Kidney (tissue), 14 donors: ENCODE measurements around the gene TNRC6C. TPM values are rescaled to one million over a fixed set of nuclear protein-coding genes. Genes with fewer than 3 reads are reported as not detected.

Experiments
- DNase-seq, 5 donors: peaks; one replicate each; pipeline ENCODE4 v3.0.0-alpha.2; 2013 to 2020
- FAIRE-seq: peaks from 2 replicates; lab custom pipeline; 2012; peaks lifted over from hg19 to GRCh38; lab: Jason Lieb, UNC
- H3K27ac ChIP-seq, 2 donors: one replicate each; pipeline ENCODE4 v1.7.0; 2013; ENCODE audit warnings: low read depth in 2 of 2, low read length in 2 of 2, inconsistent platforms in 1 of 2
- H3K27me3 ChIP-seq: one replicate; pipeline ENCODE4 v1.7.1; 2013; ENCODE audit warnings: low read length, inconsistent platforms; ENCODE audit not compliant: control insufficient read depth, insufficient read depth
- H3K36me3 ChIP-seq, 3 donors: one replicate each; pipeline versions ENCODE4 v1.7.0 to v1.7.1; 2013; ENCODE audit warnings: low read length in 3 of 3, control low read depth in 1 of 3, inconsistent platforms in 1 of 3; ENCODE audit not compliant: insufficient read depth in 3 of 3, control insufficient read depth in 2 of 3
- H3K4me1 ChIP-seq, 3 donors: one replicate each; pipeline versions ENCODE4 v1.7.0 to v1.7.1; 2013; ENCODE audit warnings: low read length in 3 of 3, inconsistent platforms in 1 of 3, low read depth in 1 of 3; ENCODE audit not compliant: control insufficient read depth in 2 of 3, insufficient read depth in 2 of 3
- H3K4me3 ChIP-seq, 3 donors: one replicate each; pipeline versions ENCODE4 v1.7.0 to v1.8.1; 2013; ENCODE audit warnings: low read length in 3 of 3, control low read depth in 1 of 3, inconsistent platforms in 1 of 3
- H3K9ac ChIP-seq, 3 donors: one replicate each; pipeline versions ENCODE4 v1.7.0 to v1.7.1; 2013; ENCODE audit warnings: low read length in 3 of 3, control low read depth in 1 of 3, inconsistent platforms in 1 of 3
- H3K9me3 ChIP-seq, 3 donors: one replicate each; pipeline versions ENCODE4 v1.7.0 to v1.7.1; 2013; ENCODE audit warnings: low read length in 3 of 3, control low read depth in 1 of 3, inconsistent platforms in 1 of 3; ENCODE audit not compliant: control insufficient read depth in 2 of 3, insufficient read depth in 1 of 3
- intact Hi-C: fragments of 100-400 bp; cut with DNase I; formaldehyde crosslinking; loops from one replicate; pipeline ENCODE4 v1.11.1; 2022
- polyA plus RNA-seq: library from polyadenylated mRNA; stranded (reverse); fragments of 350-450 nt; fragmentation: Illumina TruSeq; extraction: RNeasy Lipid Tissue Mini Kit (QIAGEN cat#74804); gene quantifications from one replicate; pipeline ENCODE4 v1.2.3, GENCODE V29; 2014; ENCODE audit warnings: low read depth, low replicate concordance; ENCODE audit not compliant: insufficient read depth
- total RNA-seq: library from RNA; stranded (reverse); fragmentation: NEBNext Ultra II Directional; extraction: Animal tissue kit (Norgen Biotek cat#: 25700); gene quantifications from one replicate; pipeline ENCODE4 v1.2.1, GENCODE V29; 2021
- TF ChIP-seq, protein P1 (sequence below): IDR thresholded peaks from 3 replicates; pipeline ENCODE4 v1.5.1; 2012; ENCODE audit warnings: mild to moderate bottlenecking, moderate library complexity, borderline replicate concordance; ENCODE audit not compliant: insufficient read depth; ENCODE audit errors: extremely low read depth
- donor health status: control.
- donor health status: control.
- donor health status: control.
- donor health status: control.
- donor health status: control.
- donor health status: DM: yes; HTN: yes; CAD: no.
- donor health status: Normal renal cell carcinoma (clear cell type).

The TNRC6C gene
- total and polyA plus RNA-seq, 2 donors from 2014 or later: 1.9 to 29.4 TPM

- Histone ChIP-seq H3K4me1 (peaks cover 0 to 7% (median 0%) of the 10 kb centered on the region in 3 donors), H3K27me3 (no peaks in the 10 kb centered on the region), H3K4me3 (no peak overlapping the region), H3K27ac (no peak overlapping the region), H3K36me3 (peaks cover 0 to 5% (median 0%) of the 10 kb centered on the region in 3 donors), H3K9me3 (no peaks in the 10 kb centered on the region), H3K9ac (no peak overlapping the region)
- intact Hi-C loops: no loop called here
- TF ChIP-seq, protein P1, sequence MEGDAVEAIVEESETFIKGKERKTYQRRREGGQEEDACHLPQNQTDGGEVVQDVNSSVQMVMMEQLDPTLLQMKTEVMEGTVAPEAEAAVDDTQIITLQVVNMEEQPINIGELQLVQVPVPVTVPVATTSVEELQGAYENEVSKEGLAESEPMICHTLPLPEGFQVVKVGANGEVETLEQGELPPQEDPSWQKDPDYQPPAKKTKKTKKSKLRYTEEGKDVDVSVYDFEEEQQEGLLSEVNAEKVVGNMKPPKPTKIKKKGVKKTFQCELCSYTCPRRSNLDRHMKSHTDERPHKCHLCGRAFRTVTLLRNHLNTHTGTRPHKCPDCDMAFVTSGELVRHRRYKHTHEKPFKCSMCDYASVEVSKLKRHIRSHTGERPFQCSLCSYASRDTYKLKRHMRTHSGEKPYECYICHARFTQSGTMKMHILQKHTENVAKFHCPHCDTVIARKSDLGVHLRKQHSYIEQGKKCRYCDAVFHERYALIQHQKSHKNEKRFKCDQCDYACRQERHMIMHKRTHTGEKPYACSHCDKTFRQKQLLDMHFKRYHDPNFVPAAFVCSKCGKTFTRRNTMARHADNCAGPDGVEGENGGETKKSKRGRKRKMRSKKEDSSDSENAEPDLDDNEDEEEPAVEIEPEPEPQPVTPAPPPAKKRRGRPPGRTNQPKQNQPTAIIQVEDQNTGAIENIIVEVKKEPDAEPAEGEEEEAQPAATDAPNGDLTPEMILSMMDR: no peak
- DNase-seq (no peak), FAIRE-seq (no peak)
These were observed 163.9 kb downstream of the TNRC6C start for GRCh38 chr17:78122216-78122930.

DNA sequence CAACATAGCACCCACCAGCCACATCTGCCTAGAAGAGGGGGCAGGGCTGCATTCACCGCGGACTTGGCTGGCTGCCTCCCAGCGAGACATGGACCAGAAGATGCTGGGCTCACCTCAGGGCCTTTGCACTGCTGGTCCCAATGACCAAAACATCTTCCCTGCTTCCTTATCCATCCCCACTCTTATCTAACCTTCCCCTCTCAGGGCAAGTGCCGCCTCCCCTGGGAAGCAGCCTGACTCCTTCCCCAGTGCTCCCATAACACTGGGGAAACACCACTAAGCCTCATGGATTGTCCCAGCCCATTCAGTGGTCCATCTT lies 164.4 kb downstream of the TNRC6C start:
- H3K4me1 ChIP-seq: peaks cover 0 to 7% (median 0%) of the 10 kb centered on the region in 3 donors
- no peak for FAIRE-seq
- H3K27ac ChIP-seq: no peak overlapping the region
- intact Hi-C loops: no loop called here
- H3K36me3 ChIP-seq: peaks cover 0 to 5% (median 0%) of the 10 kb centered on the region in 3 donors
- TF ChIP-seq, protein P1: no peak
- H3K27me3 ChIP-seq: no peaks in the 10 kb centered on the region
- no peaks in the 10 kb centered on the region for H3K9me3 ChIP-seq
- DNase-seq: peak in 1 of 5 donors; percentile 24
- no peak overlapping the region for H3K4me3 ChIP-seq
- no peak overlapping the region for H3K9ac ChIP-seq

GRCh38 chr17:78123258-78123929 lies 164.9 kb downstream of the TNRC6C start:
- Histone ChIP-seq H3K9me3 (no peaks in the 10 kb centered on the region), H3K4me3 (no peak overlapping the region), H3K27me3 (no peaks in the 10 kb centered on the region), H3K27ac (no peak overlapping the region), H3K36me3 (peaks cover 0 to 5% (median 0%) of the 10 kb centered on the region in 3 donors), H3K9ac (no peak overlapping the region), H3K4me1 (peaks cover 0 to 7% (median 0%) of the 10 kb centered on the region in 3 donors)
- intact Hi-C loops: no loop called here
- TF ChIP-seq, protein P1: no peak
- FAIRE-seq (no peak), DNase-seq (no peak)
